GM12874 (cell line): Measurements from ENCODE around the gene ELP1.

Experiments
- CTCF ChIP-seq: IDR thresholded peaks from 2 replicates; pipeline ENCODE4 v1.5.1; 2011; ENCODE audit warnings: low read depth, mild to moderate bottlenecking, control low read depth, low read length, moderate library complexity; ENCODE audit not compliant: insufficient read depth

ELP1 gene

GRCh38 chr9:108855529-108855886, 78.4 kb downstream of the ELP1 start:
- TF ChIP-seq CTCF: no peak

- no peak for TF ChIP-seq CTCF
These were observed 79.0 kb downstream of the ELP1 start for GRCh38 chr9:108854641-108855528.

GRCh38 chr9:108854094-108854493, 79.8 kb downstream of the ELP1 start:
- TF ChIP-seq CTCF: no peak

GRCh38 chr9:108852079-108852478, 81.8 kb downstream of the ELP1 start:
- no peak for TF ChIP-seq CTCF

- TF ChIP-seq CTCF: no peak
These were observed 82.8 kb downstream of the ELP1 start for GRCh38 chr9:108851138-108851537.

GRCh38 chr9:108850293-108850897, 83.5 kb downstream of the ELP1 start:
- TF ChIP-seq CTCF: peak; percentile 25; the same call in 1 of the 2 replicates

GRCh38 chr9:108845947-108846346, 88.0 kb downstream of the ELP1 start:
- no peak for TF ChIP-seq CTCF
